NCI-H82 (cell line): ENCODE data around the gene NFIC.
A peak's percentile ranks its signal among the peaks of the same experiment; 100 is the strongest.
"Not testable (repeated sequence)": the region's sequence is repeated elsewhere in the genome, so short reads cannot be mapped to it uniquely, and the experiment has no call there.

ENCODE experiments used
- DNase-seq: peaks from one replicate; lab custom pipeline; 2025; lab: John Stamatoyannopoulos, UW

Gene NFIC

DNA sequence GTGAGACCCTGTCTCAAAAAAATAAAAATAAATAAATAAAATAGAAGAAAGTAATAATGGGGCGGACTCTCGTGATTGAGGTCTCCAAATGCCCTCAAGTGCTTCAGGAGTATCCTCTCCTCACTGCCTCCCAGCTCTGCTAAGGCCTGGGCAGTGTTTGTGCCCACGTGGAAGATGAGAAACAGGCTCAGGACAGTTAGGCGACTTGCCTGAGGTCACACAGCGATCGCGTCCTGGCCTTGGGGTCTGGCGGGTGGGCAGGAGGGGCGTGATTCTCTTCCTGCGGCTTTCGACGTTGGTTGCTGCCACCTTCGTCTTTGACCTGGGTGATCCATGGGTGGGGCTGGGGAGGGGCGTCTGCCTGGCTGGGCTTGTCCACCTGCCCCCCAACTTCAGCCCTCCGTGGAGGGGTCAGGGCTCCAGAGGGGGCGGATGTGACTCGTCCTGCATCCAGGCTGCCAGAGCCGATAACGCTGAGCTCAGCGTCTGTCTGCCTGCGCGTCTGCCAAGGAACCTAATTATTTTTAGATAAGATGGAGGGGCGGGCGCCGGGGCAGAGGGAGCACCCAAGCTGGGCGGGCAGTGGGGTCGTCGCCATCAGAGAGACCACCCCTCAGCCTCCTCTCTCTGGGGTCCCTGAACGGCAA lies 56.9 kb downstream of the NFIC start:
- no peak for DNase-seq

DNA sequence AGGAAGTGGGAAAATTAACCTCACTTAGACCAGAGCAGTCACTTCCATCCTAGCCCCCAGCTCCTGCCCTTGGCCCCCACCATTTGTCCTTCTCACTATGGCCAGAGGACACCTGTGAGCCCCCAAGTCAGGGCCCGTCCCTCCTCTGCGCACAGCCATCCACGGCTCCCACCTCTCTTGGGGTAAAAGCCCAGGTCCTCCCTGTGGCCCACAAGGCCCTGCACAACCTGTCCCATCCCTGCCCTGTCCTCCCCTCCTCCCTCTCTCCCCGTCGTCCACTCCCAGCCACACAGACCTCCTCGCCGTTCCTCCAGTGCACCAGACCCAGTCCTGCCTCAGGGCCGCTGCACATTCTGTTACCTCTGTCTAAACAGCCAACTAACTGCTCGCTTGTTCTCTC lies 60.0 kb downstream of the NFIC start:
- no peak for DNase-seq

DNA sequence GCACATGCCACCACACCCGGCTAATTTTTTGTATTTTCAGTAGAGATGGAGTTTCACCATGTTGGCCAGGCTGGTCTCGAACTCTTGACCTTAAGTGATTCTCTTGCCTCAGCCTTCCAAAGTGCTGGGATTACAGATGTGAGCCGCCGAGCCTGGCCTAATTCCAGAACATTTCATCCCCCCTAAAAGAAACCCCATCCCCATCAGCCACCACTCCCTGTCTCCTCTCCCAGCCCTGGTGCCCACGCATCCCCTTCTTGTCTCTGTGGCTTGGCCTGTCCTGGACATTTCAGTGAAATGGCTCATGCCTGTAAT lies 63.9 kb downstream of the NFIC start:
- not testable (repeated sequence) for DNase-seq

DNA sequence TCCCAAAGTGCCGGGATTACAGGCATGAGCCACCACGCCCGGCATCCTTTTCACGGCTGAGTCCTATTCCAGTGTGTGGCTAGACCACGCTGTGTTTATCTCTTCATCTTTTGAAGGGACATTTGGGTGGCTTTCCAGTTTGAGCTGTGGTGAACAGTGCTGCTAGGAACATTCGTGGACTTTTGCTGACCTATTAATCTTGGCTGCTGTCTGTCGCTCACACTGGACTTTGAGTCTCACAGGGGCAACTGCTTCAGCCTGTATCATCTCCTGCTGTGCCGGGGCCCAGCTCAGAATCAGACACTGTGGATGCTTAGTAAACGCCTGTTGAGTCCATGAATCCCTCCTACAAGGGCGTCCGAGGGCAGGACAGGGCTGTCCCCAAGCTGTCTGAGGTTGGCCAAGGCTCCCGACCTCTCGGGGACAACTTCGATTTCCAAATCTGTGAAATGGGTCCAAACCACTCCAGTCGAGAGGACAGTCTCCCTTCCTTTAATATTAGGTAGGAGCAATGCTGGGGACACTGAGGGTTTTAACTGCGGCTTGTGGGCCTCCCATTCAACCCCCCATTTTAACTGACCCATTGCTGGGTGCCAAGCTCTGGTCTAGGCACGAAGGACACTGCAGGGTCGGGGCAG lies 65.5 kb downstream of the NFIC start:
- DNase-seq: no peak

DNA sequence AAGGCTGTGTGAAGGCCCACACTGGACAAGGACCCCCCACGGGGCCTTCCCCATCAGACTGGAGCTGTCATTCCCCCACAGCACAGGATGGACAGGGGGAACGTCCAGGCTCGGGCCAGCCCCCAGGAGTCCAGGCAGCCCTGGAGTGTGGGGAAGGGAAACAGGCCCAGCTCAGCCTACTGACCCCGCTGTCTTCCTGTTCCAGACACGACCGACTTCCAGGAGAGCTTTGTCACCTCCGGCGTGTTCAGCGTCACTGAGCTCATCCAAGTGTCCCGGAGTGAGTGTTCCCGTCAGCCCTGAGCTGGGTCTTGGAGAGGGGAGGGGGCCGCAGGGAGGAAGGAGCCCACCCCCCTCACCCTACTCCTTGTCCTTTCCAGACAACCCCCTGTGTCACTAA lies 66.9 kb downstream of the NFIC start:
- DNase-seq: no peak

DNA sequence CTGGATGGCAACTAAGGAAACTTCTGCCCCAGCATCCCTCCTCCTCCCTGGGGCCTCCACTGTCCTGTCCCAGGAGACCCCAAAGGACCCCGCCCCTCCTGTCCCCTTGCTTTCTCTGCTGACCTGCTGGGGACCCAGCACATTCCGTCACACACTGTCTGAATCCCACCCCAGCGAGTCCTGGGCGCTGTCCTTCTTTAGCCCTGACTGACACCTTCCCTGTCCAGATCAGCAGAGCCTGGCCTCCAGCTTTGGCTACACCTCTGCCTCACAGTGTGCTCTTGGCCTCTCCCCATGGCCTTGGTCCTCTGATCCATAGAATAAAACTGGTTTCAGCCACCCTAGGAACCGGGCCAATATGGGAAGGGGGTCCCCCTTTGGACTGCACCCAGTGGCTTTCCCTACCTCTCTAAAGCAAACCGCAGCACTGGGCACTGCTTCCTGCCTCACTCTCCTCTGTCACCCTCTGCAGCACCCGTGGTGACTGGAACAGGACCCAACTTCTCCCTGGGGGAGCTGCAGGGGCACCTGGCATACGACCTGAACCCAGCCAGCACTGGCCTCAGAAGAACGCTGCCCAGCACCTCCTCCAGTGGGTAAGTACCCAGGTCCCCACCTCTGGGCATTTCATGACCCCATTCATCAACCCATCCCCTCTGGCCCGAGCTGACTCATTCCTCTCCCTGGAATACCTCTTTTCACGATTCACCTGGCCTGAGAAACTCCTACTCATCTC lies 67.6 kb downstream of the NFIC start:
- no peak for DNase-seq

DNA sequence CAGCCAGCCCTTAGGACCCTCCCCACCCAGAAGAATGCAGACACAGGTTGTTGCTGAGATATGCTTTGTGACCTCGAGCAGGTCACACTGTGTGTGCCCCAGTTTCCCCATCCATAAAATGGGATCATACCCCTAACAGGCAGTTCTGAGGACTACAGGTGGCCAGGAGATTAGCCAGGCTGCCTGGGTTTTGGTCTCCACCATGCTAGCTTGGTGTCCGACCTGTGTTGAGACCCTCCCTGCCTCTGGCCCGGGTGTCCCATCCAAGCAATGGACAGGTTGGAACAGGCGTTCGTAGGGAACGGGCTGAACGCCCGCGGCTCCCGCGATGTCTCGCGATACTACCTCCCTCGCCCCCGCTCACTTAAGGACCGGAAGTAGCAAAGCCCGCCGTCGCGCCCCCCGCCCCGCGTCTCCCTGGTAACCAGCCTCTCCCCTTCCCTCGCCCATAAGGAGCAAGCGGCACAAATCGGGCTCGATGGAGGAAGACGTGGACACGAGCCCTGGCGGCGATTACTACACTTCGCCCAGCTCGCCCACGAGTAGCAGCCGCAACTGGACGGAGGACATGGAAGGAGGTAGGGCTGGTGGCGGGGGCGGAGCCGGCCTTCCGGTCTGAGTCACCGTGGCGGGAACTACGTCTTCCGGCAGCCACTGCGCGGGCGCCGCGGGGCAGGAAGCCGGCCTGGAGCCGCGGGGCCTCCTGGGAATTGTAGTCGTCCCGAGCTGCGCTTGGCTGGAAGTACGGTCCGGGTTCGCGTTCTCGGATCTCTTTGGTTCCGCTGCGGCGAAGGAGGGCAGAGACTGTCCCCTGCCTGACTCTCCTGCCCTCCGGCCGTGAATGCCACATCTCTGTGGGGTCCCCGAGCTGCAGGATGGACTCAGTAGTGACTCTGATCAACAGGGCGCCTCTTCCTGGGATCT lies 68.5 kb downstream of the NFIC start:
- DNase-seq: peak; percentile 97

DNA sequence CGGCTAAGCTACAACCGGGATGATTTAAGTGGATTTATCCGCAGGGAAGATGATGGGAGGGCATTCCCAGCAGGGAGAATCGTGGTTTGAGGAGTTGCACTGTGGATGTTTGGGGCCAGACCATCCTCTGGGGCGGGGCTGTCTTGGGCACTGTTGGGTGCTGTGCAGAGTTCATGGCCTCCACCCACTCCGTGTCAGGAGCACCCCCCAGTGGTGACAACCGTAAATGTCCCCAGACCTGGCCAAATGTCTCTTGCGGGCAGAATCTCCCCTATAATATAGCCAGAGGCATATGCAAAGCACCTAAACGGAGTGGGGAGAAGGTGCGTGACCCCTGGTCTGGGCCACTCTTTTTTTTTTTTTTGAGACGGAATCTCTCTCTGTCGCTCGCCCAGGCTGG lies 73.7 kb downstream of the NFIC start:
- peak; percentile 72 for DNase-seq

DNA sequence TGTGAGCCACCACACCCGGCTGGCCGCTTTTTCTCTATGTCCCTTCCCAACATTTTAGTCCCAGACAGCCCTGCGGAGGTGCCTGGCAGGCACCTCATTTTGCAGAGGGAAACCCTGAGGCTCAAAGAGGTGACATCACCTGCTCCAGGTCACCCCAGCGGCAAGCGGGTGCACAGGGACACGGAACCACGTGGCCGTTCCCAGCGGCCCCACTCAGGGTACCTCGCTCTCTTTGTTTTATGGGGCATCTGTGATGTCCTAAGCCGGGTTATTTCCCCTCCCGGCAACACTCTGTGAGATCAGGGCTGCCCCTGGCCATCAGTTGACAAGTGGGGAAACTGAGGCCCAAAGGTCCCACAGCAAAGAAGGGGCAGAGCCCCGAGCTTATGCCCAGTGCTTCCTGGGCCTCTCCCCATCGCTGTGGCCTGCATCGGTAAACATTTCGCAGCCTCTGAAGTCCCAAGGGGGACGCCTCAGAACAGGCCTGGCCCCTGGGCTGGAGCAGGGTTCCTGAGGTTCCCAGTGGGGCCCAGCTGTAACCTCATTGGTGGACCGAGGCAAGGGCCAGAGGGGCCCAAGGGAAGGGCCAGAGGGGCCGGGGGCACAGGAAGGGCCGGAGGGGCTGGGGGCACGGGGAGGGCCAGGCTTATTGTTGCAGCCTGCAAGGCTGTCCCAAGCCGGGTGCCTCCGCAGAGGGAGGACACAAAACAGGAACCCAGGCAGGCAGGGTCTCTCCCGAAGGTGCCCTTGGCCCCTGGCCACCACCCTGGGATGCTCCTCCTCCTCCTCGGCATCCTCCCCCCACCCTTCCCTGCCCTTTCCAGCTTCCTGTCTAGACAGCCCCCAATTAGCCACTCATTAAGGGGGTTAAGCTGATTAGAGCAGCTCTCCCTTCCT lies 75.0 kb downstream of the NFIC start:
- DNase-seq: peak; percentile 92

DNA sequence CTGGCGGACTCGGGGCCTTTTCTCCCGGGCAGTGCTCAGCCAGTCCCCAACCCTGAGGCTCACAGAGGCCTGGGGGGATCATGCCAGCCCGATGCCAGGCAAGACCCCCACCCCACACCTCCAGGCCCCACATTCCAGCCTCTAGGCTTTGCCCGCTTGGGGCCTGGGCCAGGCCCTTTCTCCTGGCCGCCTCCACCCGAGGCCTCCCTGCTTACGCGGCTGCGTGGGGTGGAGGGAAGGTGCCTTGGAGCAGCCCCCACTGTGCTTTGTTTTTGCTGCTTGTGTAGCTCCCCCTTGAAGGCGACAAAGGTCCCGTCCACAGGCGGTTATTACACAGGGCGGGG lies 75.6 kb downstream of the NFIC start:
- no peak for DNase-seq

DNA sequence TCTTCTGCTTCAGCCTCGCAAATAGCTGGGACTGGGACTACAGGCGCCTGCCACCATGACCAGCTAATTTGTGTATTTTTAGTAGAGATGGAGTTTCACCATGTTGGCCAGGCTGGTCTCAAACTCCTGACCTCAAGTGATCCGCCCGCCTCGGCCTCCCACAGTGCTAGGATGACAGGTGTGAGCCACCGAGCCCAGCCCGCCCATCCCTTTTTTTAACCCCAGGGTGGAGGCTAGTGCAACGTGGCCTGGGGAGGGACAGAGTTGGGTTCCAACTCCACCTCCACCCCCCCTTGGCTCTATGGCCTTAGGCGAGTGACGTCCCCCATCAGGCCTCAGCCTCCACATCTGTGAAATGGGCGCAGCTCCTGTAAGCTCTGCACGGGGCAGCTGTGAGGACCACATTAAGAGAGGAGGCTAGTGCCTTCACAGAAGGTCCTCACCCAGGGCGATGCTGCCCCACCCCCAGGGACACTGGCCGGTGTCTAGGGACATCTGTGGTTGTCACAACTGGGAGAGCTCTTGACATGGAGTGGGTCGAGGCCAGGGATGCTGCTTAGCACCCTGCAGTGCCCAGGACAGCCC lies 76.2 kb downstream of the NFIC start:
- no peak for DNase-seq

DNA sequence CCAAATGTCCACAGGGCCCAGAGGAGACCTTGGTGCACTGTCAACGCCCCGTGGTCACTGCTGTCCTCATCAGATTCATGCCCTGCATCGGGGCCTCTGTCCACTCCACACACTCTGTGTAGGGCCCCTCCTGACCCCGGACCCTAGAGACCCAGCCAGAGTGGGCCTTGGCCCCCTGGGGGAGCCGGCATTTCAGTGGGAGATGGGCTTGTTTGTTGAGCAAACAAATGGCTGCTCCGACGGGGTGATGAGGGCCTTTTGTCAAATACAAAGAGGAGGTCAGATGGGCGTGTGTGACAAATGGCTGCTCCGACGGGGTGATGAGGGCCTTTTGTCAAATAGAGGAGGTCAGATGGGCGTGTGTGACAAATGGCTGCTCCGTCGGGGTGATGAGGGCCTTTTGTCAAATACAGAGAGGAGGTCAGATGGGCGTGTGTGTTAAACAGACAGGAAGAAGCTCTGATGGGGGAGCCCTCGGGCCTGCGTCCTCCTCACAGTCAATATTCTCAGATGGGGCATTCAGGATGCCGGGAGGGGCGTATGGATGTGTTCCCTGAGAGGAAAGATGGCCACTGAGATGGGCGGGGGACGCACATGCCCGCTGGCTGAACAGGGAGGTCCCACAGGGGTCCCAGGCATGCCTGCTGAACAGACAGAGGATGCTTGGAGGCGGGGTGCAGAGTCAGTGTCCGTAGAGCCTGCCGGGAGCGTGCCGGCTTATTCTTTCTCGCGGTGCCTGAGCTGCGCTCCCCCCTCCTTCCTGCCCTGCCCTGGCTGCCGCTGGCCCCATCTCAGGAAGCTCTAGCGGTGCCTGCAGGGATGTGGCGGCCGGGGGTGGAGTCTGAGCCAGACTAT lies 77.7 kb downstream of the NFIC start:
- DNase-seq: peak; percentile 19

DNA sequence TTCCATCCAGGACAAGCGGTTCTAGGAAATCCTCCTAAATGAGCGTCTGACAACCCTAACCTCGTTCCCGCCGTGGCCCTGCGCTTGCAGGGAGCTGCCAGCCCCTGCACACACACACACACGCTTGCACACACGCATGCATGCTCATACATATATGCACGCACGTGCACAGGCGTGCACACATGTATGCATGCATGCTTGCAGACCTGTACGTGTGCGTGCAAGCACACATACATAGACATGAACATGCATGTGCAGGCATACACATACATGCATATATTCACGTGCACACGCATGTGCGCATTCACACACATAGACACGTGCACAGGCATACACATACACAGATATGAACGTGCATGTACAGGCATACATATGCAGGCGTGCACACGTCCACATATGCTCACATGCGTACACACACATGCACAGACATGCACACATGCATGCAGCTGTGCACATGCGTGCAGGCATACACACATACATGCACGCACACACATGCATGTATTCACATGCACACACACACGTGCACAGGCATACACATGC lies 78.4 kb downstream of the NFIC start:
- no peak for DNase-seq

DNA sequence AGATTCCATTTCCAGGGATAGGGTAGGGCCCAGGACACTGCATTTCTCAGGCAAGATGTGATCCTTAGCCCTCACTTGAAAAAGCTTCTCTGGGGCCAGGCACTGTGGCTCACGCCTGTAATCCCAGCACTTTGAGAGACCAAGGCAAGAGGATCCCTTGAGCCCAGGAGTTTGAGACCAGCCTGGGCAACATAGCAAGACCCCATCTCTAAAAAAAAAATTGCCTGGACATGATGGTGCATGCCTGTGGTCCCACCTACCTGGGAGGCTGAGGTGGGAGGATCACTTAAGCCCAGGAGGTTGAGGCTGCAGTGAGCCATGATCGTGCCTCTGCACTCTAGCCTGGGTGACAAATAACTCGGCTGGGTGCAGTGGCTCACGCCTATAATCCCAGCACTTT lies 80.3 kb downstream of the NFIC start:
- DNase-seq: not testable (repeated sequence)

DNA sequence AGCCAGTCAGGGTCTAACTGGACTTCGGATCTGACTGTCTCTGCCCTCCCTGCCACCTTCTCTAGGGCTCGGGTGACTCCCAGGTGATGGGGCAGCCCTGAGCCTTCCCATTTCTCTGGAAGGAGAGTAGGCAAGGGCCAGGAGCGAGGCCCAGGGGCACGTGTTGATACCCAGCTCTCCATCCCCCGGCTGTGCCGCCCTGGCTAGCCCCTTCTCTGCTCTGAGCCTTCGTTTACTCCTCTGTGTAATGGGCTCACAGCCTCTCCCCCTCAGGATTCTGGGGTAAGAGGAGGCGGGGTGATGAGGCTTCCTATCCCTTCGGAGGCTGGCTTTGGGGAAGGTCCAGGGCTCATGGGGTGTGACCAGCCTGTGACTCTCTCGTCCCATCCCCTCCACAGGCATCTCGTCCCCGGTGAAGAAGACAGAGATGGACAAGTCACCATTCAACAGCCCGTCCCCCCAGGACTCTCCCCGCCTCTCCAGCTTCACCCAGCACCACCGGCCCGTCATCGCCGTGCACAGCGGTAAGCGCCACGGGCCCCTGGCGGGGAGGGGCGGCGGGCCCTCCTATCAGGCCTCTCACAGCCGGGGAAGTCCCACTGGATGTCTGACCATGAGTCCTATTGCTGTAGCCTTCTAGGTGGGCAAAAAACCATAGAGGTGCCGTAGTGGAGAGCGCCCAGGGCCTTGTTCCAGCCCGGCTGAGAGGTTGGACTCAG lies 82.4 kb downstream of the NFIC start:
- DNase-seq: no peak

DNA sequence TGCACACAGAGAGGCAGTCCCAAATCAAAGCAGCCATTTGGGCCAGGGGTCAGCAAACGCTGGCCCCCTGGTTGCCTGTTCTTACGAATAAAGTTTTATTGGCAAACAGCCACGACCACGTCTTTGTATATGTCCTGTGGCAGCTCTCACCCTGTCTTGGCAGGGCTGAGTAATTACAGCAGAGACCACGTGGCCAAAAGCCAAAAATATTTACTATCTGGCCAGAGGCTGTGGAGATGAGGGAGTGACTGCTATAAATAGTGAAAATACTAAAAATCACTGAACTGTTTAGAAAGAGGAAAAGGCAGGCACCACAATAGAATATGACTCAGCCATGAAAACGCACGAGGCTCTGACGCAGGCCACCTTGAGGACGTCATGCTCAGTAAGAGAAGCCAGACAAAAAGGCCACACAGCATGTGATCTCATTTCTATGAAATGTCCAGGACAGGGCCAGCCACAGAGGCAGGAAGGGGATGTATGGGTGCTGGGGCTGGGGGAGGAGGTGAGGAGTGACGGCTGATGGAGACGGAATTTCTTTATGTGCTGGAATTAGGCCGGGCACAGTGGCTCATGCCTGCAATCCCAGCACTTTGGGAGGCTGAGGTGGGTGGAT lies 84.5 kb downstream of the NFIC start:
- no peak for DNase-seq

DNA sequence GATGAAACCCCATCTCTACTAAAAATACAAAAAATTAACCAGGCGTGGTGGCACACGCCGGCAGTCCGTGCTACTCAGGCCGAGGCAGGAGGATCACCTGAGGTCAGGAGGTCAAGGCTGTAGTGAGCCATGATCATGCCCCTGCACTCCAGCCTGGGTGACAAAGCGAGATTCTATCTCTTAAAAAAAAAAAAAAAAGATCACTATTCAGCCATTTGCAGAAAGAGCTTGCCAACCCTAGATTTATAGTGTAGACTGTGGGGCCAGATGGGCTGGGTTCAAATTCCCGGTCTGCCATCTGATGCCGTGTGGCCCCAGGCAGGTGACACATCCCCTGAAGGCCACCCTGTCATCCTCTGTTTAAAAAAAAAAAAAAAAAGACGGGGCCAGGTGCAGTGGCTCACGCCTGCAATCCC lies 85.1 kb downstream of the NFIC start:
- no peak for DNase-seq

DNA sequence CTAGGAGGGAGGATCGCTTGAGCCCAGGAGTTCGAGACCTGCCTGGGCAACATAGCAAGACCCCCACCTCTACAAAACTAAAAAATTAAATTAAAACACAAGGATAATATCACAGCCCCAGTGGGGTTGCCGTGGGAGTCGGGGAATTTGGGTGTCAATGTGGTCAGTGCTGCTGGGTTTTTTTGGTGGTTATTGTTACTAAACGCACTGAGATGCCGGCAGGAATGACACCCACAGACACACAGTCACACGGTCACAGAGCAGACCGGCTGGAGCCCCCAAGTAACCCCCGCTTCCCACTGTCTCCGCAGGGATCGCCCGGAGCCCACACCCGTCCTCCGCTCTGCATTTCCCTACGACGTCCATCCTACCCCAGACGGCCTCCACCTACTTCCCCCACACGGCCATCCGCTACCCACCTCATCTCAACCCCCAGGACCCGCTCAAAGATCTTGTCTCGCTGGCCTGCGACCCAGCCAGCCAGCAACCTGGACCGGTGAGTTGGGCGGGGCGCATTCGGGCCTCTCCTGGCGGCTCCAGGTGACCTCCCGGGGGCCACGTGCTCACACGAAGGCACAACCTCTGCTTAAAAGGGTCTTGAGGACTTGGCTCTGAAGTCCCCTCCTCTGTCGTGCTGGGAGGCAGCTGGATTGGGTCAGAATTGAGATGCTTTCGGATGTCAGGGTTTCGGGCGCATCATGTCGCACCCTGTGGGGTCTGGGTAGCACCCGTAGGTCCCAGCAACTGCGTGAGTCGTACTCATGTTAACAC lies 86.0 kb downstream of the NFIC start:
- DNase-seq: no peak
